Tibial nerve (tissue), 4 donors: ENCODE results near the gene FADS1. TPM values are rescaled to one million over a fixed set of nuclear protein-coding genes. Genes with fewer than 3 reads are reported as not detected.

Experiments used
- DNase-seq, 2 donors: peaks; one replicate each; pipeline ENCODE4 v3.0.0-alpha.2; 2019; ENCODE audit warnings: low spot score in 2 of 2
- H3K27ac ChIP-seq, 4 donors: fragments of 200-600 bp; sonication (generic) in 3 of 4; one replicate each; pipeline ENCODE4 v1.5.1; 2017 to 2019; ENCODE audit warnings: mild to moderate bottlenecking in 1 of 4
- H3K27me3 ChIP-seq, 2 donors: fragments of 200-600 bp; sonication (generic) in 1 of 2; one replicate each; pipeline versions ENCODE4 v1.5.1 to v1.6.0; 2017 to 2019
- H3K36me3 ChIP-seq, 3 donors: fragments of 200-600 bp; sonication (generic); one replicate each; pipeline ENCODE4 v1.5.1; 2018 to 2019
- H3K4me1 ChIP-seq, 4 donors: fragments of 200-600 bp; sonication (generic) in 3 of 4; one replicate each; pipeline ENCODE4 v1.5.1; 2017 to 2019
- H3K4me3 ChIP-seq, 4 donors: fragments of 200-600 bp; sonication (generic) in 3 of 4; one replicate each; pipeline ENCODE4 v1.5.1; 2017 to 2019; ENCODE audit warnings: mild to moderate bottlenecking in 1 of 4, moderate library complexity in 1 of 4
- H3K9me3 ChIP-seq, 4 donors: fragments of 200-600 bp; sonication (generic) in 3 of 4; one replicate each; pipeline ENCODE4 v1.5.1; 2017 to 2019
- CTCF ChIP-seq, 5 experiments: fragments of 200-600 bp in 3 of 5; fragments of 450-650 bp in 2 of 5; sonication (generic) in 3 of 5; IDR thresholded peaks; one replicate each; pipeline ENCODE4 v1.5.1; 2016 to 2019; ENCODE audit warnings: antibody characterized with exemption in 5 of 5, mild to moderate bottlenecking in 3 of 5, moderate library complexity in 2 of 5
- EP300 ChIP-seq, 2 donors: sonication (generic); formaldehyde crosslinking; IDR thresholded peaks; one replicate each; pipeline ENCODE4 v1.6.1; 2017; ENCODE audit warnings: antibody characterized with exemption in 2 of 2, mild to moderate bottlenecking in 1 of 2
- POLR2A ChIP-seq, 2 donors: fragments of 450-650 bp; IDR thresholded peaks; one replicate each; pipeline ENCODE4 v1.6.1; 2017; ENCODE audit warnings: antibody characterized with exemption in 2 of 2, mild to moderate bottlenecking in 2 of 2, moderate library complexity in 2 of 2
- WGBS, 2 donors: methylation state at CpG; one replicate each; pipeline ENCODE4 v1.1.5; 2018; 5-methylcytosine and 5-hydroxymethylcytosine counted together
- total RNA-seq, 4 donors: library from RNA; depleted of rRNA; stranded (reverse); fragments of >200 nt; gene quantifications; one replicate each; pipeline ENCODE4 v1.1.0, GENCODE V29; 2016

Gene FADS1
- total RNA-seq, 4 donors from 2014 or later, result 33.7 to 61.6 (median 47.0) TPM

DNA sequence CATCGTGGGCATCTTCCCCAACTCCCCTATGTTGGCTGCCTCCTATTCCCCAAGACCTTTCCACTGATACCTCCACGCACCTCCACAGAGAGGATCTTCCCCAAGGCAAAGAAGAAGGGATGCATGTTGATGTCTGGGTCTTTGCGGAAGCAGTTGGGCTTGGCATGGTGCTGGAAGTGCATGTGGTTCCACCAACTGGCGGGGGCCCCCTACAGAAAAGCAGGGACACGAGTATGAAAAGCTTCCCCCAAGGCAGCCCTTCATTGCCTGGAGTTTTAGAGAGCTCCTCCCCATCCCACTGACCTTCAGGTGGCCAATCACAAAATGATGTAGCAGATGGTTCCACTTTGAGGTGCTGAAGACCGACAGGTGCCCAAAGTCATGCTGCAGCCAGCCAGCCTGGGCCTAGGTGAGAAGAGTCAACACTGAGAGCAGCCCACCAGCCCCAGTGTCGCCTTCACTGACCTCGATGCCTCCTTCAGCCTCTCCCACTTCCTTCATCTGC, 6.1 kb downstream of the FADS1 start:
- DNase-seq, result no peak
- Histone ChIP-seq H3K36me3 (peaks cover 0 to 73% (median 4%) of the 10 kb centered on the region in 3 donors), H3K4me1 (peaks cover 0 to 6% (median 0%) of the 10 kb centered on the region in 4 donors), H3K27me3 (no peaks in the 10 kb centered on the region), H3K9me3 (no peaks in the 10 kb centered on the region), H3K4me3 (no peak overlapping the region), H3K27ac (no peak overlapping the region)
- WGBS, 2 donors, result 93% methylated on average over 8 of the region's 8 CpGs
- TF ChIP-seq POLR2A (IDR thresholded peaks at IDR 0.05) (no peak), CTCF (IDR thresholded peaks at IDR 0.05) (no peak), EP300 (IDR thresholded peaks at IDR 0.05) (no peak)

- TF ChIP-seq EP300 (IDR thresholded peaks at IDR 0.05) (no peak), CTCF (IDR thresholded peaks at IDR 0.05) (no peak), POLR2A (IDR thresholded peaks at IDR 0.05) (no peak)
- no peak for DNase-seq
- Histone ChIP-seq H3K27me3 (no peaks in the 10 kb centered on the region), H3K36me3 (peaks cover 0 to 99% (median 8%) of the 10 kb centered on the region in 3 donors), H3K27ac (no peak overlapping the region), H3K9me3 (no peaks in the 10 kb centered on the region), H3K4me1 (no peaks in the 10 kb centered on the region), H3K4me3 (no peak overlapping the region)
- 89 to 94% methylated on average over 5 of the region's 5 CpGs for WGBS, 2 donors
These were observed 10.0 kb downstream of the FADS1 start for GRCh38 chr11:61806785-61807184.

DNA sequence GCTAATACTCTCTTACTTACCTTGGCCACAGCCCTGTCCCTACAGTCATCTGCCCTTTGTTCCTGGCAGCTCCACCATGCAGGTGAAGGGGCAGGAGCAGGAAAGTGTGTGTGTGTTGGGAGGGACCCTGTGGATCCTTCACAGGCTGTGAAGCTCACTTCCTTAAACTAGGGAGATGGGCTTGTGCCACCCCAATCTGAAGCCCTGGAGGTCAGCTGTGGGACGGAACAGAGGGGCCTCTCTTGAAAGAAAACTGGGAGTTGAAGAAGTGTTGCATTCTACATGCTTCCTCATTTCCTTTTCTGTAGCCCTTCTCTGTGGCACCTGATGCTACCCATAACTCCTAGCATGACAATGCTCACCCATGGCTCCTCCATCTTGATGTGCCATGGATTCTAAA, 11.7 kb downstream of the FADS1 start:
- no peak for DNase-seq
- Histone ChIP-seq H3K36me3 (peaks cover 0 to 92% (median 6%) of the 10 kb centered on the region in 3 donors), H3K4me1 (no peaks in the 10 kb centered on the region), H3K27ac (no peak overlapping the region), H3K27me3 (no peaks in the 10 kb centered on the region), H3K4me3 (no peak overlapping the region), H3K9me3 (no peaks in the 10 kb centered on the region)
- no peak for TF ChIP-seq EP300 (IDR thresholded peaks at IDR 0.05)
- no peak for TF ChIP-seq POLR2A (IDR thresholded peaks at IDR 0.05)
- TF ChIP-seq CTCF (IDR thresholded peaks at IDR 0.05), result no peak
- 79 to 83% methylated on average over 1 of the region's 1 CpG for WGBS, 2 donors

DNA sequence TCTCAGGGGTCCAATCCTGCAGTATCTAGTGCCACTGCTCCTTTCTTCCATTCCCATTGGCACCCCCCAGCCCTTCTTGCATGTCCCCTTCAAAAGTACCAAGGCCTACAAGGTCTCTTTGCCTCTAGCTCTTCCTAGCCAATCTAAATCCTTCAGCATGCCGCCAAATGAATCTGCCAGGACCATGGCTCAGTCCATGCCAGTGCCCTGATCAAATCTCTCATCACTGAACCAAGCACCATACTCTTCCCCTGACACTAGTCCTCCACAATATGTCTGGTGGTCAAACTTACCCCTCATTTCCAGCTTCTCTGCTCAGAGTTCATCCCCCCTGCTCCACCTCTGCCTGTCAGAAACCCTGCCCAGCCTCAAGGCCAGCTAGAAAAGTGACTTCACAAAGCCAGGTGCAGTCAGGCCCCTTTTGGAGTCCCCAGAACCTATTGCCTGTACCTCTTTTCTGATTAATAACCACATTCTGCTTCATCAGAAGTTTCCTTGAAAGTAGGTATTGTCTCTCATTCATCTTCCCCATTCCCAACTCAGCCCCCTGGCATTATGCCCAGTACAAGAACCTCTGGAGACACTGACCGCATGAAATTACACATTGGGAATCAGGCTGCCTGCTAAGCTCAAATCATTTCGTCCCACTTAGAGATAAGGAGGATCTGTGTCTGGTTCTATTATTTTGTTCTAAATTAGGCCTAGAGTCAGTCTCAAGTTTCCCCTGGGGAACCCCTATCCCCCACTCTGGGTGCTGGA, 12.7 kb downstream of the FADS1 start:
- no peak overlapping the region for H3K4me3 ChIP-seq

More for the DNA sequence above, 12.7 kb downstream of the FADS1 start:
- peaks cover 0 to 81% (median 4%) of the 10 kb centered on the region in 3 donors for H3K36me3 ChIP-seq
- TF ChIP-seq POLR2A (IDR thresholded peaks at IDR 0.05) (no peak), EP300 (IDR thresholded peaks at IDR 0.05) (no peak), CTCF (IDR thresholded peaks at IDR 0.05) (no peak)
- no peak overlapping the region for H3K27ac ChIP-seq
- no peak for DNase-seq
- no peaks in the 10 kb centered on the region for H3K4me1 ChIP-seq
- H3K27me3 ChIP-seq, result no peaks in the 10 kb centered on the region
- WGBS, 2 donors, result 53 to 54% methylated on average over 3 of the region's 3 CpGs
- H3K9me3 ChIP-seq, result no peaks in the 10 kb centered on the region
